ENCODE data around the gene RBM23. TPM values are rescaled to one million over a fixed set of nuclear protein-coding genes. Genes with fewer than 3 reads are reported as not detected.
A peak's percentile ranks its signal among the peaks of the same experiment; 100 is the strongest.
"Not testable (repeated sequence)": the region's sequence is repeated elsewhere in the genome, so short reads cannot be mapped to it uniquely, and the experiment has no call there.

RBM23 gene
- total RNA-seq, 1 donor, result 122 TPM

GRCh38 chr14:22871224-22872032 is 47.5 kb downstream of the RBM23 start, which contains the start of gene LRP10:
TSS of gene LRP10 (plus strand) at chr14:22871740. CDS start at chr14:22872304, 564 bp downstream.
- Histone ChIP-seq H3K27me3 (ENCODE audit: insufficient read depth, low read length) (no peaks in the 10 kb centered on the region), H3K4me3 (ENCODE audit: low read length) (peak within 1 kb of the TSS; percentile 90), H3K9me3 (ENCODE audit: low read depth, low read length) (no peaks in the 10 kb centered on the region), H3K4me1 (ENCODE audit: insufficient read depth, low read length) (peaks cover 41% of the 10 kb centered on the region)

DNA sequence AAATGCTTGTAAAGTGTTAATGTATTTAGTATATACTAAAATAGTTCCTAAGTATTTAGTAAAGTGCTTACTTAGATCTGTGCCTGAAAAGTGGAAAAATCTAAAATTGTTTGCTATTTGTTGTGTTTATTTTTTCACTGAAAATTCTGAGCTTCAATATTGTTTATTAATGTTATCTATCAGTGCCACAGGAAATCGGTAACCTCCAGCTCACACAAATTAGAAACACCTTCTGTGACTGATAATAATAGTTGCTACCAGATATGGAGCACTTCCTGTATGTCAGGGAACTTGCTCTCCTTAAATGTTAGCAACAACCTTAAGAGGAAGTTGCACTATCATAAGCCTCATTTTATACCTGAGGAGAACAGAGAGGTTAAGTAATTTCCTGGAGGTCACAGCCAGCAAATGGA is 48.1 kb downstream of the RBM23 start:
- peak overlapping the region; percentile 90 for H3K4me3 ChIP-seq (ENCODE audit: low read length)
- no peaks in the 10 kb centered on the region for H3K9me3 ChIP-seq (ENCODE audit: low read depth, low read length)
- no peaks in the 10 kb centered on the region for H3K27me3 ChIP-seq (ENCODE audit: insufficient read depth, low read length)
- peaks cover 41% of the 10 kb centered on the region for H3K4me1 ChIP-seq (ENCODE audit: insufficient read depth, low read length)

DNA sequence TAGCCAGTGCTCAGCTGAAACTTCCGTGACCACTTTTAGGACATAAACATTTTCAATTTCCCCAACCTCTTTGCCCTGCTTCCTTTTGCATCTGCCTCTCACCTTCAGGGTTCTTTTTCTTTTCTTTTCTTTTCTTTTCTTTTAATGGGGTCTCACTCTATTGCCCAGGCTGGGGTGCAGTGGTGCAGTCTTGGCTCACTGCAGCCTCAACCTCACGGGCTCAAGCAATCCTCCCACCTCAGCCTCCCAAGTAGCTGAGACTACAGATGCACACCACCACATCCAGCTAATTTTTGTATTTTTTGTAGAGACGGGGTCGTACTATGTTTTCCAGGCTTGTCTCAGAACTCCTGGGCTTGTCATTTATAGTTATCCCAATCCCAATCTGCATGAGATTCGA is 52.1 kb downstream of the RBM23 start:
- peaks cover 21% of the 10 kb centered on the region for H3K4me1 ChIP-seq (ENCODE audit: insufficient read depth, low read length)
- no peaks in the 10 kb centered on the region for H3K27me3 ChIP-seq (ENCODE audit: insufficient read depth, low read length)
- H3K9me3 ChIP-seq (ENCODE audit: low read depth, low read length), result no peaks in the 10 kb centered on the region
- H3K4me3 ChIP-seq (ENCODE audit: low read length), result no peak overlapping the region

DNA sequence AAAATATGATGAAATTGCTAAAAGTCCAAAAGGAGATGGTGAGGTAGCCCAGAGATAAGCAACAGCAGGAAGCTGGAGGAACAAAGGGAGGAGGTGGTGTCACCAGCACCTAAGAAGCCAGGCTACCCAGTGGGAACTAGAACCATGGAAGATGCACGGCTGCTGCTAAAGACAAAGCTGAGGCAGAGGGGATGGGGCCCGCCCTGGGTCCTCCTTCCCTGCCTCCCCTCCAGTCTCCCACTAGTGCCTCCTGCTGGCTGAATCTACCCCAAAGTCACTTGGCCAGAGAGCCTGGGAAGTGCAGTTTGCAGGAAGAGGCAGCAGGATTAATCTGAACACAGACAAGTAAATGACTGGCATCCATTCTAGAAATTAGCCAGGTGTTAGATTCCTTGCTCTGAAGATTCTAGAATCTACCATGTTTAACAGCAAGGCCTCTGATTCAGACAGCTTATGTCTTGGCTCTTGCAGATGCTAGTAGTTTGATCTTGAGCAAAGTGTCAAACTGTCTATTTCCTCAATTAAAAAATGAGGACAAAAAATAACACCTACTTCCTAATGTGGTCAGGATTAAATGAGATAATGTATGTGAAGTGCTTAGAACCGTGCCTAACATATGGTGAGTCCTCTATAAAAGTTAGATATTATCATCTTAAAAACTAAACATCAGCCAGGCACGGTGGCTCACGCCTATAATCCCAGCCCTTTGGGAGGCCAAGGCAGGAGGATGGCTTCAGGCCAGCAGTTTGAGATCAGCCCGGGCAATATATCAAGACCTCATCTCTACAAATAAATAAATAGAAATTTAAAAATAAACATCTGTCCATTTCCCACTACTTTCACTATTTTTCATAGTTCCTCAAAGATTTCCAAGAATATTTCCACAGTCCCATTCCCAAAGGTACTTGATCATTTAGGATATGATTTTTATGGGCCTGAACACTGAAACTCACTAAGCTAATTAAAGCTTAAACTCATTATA is 53.2 kb downstream of the RBM23 start:
- Histone ChIP-seq H3K4me1 (ENCODE audit: insufficient read depth, low read length) (peaks cover 14% of the 10 kb centered on the region), H3K4me3 (ENCODE audit: low read length) (no peak overlapping the region), H3K9me3 (ENCODE audit: low read depth, low read length) (no peaks in the 10 kb centered on the region), H3K27me3 (ENCODE audit: insufficient read depth, low read length) (no peaks in the 10 kb centered on the region)

- Histone ChIP-seq H3K4me1 (ENCODE audit: insufficient read depth, low read length) (peaks cover 7% of the 10 kb centered on the region), H3K4me3 (ENCODE audit: low read length) (no peak overlapping the region), H3K9me3 (ENCODE audit: low read depth, low read length) (no peaks in the 10 kb centered on the region), H3K27me3 (ENCODE audit: insufficient read depth, low read length) (no peaks in the 10 kb centered on the region)
Observed at GRCh38 chr14:22864979-22865378, 54.0 kb downstream of the RBM23 start.

- H3K9me3 ChIP-seq (ENCODE audit: low read depth, low read length), result no peaks in the 10 kb centered on the region
Observed at GRCh38 chr14:22861651-22862050, 57.3 kb downstream of the RBM23 start.

DNA sequence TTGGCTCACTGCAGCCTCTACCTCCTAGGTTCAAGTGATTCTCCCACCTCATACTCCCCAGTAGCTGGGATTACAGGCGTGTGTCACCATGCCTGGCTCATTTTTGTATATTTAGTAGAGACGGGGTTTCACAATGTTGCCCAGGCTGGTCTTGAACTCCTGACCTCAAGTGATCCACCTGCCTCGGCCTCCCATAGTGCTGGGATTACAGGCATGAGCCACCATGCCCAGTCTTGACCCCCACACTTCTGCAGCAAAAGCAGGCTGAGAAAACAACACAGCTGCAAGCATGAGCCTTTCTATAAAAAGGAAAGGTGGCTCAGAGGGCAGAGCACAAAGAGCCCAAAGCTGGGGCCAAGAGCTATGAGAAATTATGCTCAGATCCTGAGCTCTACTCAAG is 58.6 kb downstream of the RBM23 start:
- H3K4me3 ChIP-seq (ENCODE audit: low read length); H3K9me3 ChIP-seq (ENCODE audit: low read depth, low read length); H3K4me1 ChIP-seq (ENCODE audit: insufficient read depth, low read length): not testable (repeated sequence)
- peaks cover 13% of the 10 kb centered on the region for H3K27me3 ChIP-seq (ENCODE audit: insufficient read depth, low read length)

More at GRCh38 chr14:22861651-22862050, 57.3 kb downstream of the RBM23 start:
- H3K4me1 ChIP-seq (ENCODE audit: insufficient read depth, low read length), result peaks cover 5% of the 10 kb centered on the region
- H3K27me3 ChIP-seq (ENCODE audit: insufficient read depth, low read length), result peaks cover 6% of the 10 kb centered on the region
- H3K4me3 ChIP-seq (ENCODE audit: low read length), result no peak overlapping the region

GRCh38 chr14:22856428-22856827 is 62.5 kb downstream of the RBM23 start:
- Histone ChIP-seq H3K27me3 (ENCODE audit: insufficient read depth, low read length) (peaks cover 16% of the 10 kb centered on the region), H3K9me3 (ENCODE audit: low read depth, low read length) (no peaks in the 10 kb centered on the region), H3K4me3 (ENCODE audit: low read length) (no peak overlapping the region), H3K4me1 (ENCODE audit: insufficient read depth, low read length) (peaks cover 18% of the 10 kb centered on the region)

GRCh38 chr14:22854963-22855724 is 63.8 kb downstream of the RBM23 start:
- H3K4me3 ChIP-seq (ENCODE audit: low read length), result no peak overlapping the region
- H3K4me1 ChIP-seq (ENCODE audit: insufficient read depth, low read length), result peaks cover 21% of the 10 kb centered on the region
- H3K9me3 ChIP-seq (ENCODE audit: low read depth, low read length), result no peaks in the 10 kb centered on the region
- H3K27me3 ChIP-seq (ENCODE audit: insufficient read depth, low read length), result peaks cover 16% of the 10 kb centered on the region

- Histone ChIP-seq H3K27me3 (ENCODE audit: insufficient read depth, low read length) (peaks cover 16% of the 10 kb centered on the region), H3K4me1 (ENCODE audit: insufficient read depth, low read length) (peaks cover 21% of the 10 kb centered on the region)
- not testable (repeated sequence) for H3K4me3 ChIP-seq (ENCODE audit: low read length); H3K9me3 ChIP-seq (ENCODE audit: low read depth, low read length)
Observed at GRCh38 chr14:22854296-22854695, 64.7 kb downstream of the RBM23 start.

GRCh38 chr14:22852940-22853767 is 65.8 kb downstream of the RBM23 start:
- Histone ChIP-seq H3K27me3 (ENCODE audit: insufficient read depth, low read length) (peaks cover 16% of the 10 kb centered on the region), H3K4me1 (ENCODE audit: insufficient read depth, low read length) (peaks cover 20% of the 10 kb centered on the region), H3K4me3 (ENCODE audit: low read length) (peak overlapping the region; percentile 40), H3K9me3 (ENCODE audit: low read depth, low read length) (no peaks in the 10 kb centered on the region)

GRCh38 chr14:22852599-22852939 is 66.4 kb downstream of the RBM23 start:
- Histone ChIP-seq H3K4me1 (ENCODE audit: insufficient read depth, low read length) (peaks cover 21% of the 10 kb centered on the region), H3K4me3 (ENCODE audit: low read length) (no peak overlapping the region), H3K27me3 (ENCODE audit: insufficient read depth, low read length) (peaks cover 16% of the 10 kb centered on the region), H3K9me3 (ENCODE audit: low read depth, low read length) (no peaks in the 10 kb centered on the region)

DNA sequence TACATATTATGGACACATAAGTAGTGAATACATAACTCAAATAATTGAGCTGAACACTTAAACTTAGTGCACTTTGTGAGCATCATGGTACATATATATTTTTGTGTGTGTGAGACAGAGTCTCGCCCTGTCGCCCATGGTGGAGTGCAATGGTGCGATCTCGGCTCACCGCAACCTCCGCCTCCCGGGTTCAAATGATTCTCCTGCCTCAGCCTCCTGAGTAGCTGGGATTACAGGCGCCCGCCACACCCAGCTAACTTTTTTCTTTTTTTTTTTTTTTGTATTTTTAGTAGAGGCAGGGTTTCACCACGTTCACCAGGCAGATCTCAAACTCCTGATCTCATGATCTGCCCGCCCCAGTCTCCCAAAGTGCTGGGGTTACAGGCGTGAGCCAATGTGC is 66.8 kb downstream of the RBM23 start:
- not testable (repeated sequence) for H3K4me3 ChIP-seq (ENCODE audit: low read length); H3K9me3 ChIP-seq (ENCODE audit: low read depth, low read length)
- peaks cover 14% of the 10 kb centered on the region for H3K27me3 ChIP-seq (ENCODE audit: insufficient read depth, low read length)

More for the DNA sequence above, 66.8 kb downstream of the RBM23 start:
- peaks cover 21% of the 10 kb centered on the region for H3K4me1 ChIP-seq (ENCODE audit: insufficient read depth, low read length)

All from mononuclear cell (primary cell).